Measurements from ENCODE around the gene PCYT1A.
"Not testable (repeated sequence)": the region's sequence is repeated elsewhere in the genome, so short reads cannot be mapped to it uniquely, and the experiment has no call there.

The PCYT1A gene

DNA sequence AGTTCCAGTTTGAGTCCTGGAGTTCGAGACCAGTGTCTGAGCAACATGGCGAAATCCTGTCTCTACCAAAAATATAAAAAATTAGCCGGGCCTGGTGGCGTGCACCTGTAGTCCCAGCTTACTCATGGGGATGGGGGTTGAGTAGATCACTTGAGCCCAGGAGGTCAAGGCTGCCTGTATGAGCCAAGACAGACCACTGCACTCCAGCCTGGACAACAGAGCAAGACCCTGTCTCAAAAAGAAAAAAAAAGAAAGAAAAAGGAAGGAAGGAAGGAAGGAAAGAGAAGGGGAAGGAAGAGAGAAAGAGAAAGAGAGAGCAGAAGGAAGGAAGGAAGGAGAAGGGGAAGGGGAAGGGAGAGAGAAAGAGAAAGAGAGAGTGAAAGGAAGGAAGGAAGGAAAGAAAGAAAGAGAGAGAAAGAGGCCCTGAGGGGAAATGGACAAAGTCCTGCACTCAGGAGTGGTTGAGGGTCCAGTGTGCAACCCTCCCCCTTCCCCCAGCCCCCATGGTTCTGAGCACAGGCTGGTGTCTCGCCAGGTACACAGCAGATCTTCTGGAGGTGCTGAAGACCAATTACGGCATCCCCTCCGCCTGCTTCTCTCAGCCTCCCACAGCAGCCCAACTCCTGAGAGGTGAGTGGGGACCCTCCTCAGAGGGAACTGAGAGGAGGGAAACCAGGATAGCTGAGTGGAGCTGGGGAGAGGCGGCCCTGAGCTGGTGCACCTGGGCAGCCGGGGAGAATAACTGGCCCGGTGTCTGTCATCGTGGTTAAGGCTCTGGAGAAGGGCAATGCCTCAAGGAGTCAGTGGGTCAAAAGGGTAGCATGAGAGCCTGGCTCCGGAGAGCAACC, 70.0 kb downstream of the PCYT1A start:
- TF ChIP-seq, protein P1, sequence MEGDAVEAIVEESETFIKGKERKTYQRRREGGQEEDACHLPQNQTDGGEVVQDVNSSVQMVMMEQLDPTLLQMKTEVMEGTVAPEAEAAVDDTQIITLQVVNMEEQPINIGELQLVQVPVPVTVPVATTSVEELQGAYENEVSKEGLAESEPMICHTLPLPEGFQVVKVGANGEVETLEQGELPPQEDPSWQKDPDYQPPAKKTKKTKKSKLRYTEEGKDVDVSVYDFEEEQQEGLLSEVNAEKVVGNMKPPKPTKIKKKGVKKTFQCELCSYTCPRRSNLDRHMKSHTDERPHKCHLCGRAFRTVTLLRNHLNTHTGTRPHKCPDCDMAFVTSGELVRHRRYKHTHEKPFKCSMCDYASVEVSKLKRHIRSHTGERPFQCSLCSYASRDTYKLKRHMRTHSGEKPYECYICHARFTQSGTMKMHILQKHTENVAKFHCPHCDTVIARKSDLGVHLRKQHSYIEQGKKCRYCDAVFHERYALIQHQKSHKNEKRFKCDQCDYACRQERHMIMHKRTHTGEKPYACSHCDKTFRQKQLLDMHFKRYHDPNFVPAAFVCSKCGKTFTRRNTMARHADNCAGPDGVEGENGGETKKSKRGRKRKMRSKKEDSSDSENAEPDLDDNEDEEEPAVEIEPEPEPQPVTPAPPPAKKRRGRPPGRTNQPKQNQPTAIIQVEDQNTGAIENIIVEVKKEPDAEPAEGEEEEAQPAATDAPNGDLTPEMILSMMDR (IDR thresholded peaks at IDR 0.05; ENCODE audit: extremely low read depth, missing control alignments), result no peak
- DNase-seq (ENCODE audit: low spot score), result no peak

DNA sequence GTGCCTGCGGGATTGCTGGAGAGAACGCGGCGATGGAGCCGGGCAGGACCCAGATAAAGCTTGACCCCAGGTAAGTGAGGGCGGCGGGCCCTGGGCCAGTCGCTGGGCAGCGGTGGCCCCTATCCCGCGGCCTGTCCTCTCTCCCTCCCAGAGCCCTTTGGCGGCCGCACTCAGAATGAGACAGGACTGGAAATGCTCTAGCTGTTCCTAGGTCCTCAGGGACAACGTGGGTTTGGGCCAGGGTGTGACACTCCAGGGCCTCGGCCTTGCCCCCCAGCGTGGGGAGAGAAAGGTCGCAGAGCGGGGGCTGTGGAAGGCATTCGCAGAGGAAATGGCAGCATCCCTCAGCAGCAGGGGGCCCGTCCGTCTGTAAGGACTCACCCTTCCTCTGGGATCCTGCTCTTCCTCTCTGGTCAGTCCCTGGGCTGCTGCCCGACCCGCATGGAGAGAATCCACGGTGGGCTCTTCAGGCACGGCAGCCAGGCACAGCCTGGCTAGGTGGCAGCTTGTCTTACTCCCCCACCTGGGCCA, 70.8 kb downstream of the PCYT1A start:
- no peak for DNase-seq (ENCODE audit: low spot score)
- TF ChIP-seq, protein P1 (IDR thresholded peaks at IDR 0.05; ENCODE audit: extremely low read depth, missing control alignments), result no peak

DNA sequence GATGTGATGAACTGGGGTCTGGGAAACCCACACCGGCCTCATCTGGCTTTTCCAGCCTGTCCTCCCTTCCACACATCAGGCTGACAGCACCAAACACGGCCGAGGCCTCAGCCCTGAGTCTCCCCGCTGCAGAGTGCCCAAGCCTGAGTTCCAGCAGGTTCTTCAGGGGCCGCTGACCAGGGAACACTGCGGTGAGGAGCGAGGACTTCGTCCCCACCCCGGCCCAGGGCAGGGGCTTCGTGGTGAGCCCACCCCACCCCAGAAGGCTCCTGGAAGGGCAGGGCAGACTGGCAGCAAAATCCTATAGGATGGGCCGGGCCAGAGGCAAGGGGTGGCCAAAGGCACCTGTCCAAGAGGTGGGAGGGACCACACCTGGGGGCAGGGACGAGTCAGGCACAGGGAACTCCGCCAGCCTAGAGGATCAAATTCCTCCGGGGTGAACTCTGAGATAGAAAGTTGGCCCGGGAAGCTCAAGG, 71.4 kb downstream of the PCYT1A start, which contains the start of gene SLC51A:
TSS of gene SLC51A (plus strand) at position 446 of the 476 bp plus-strand sequence. CDS start 179 bp downstream, outside the sequence.
- TF ChIP-seq, protein P1 (IDR thresholded peaks at IDR 0.05; ENCODE audit: extremely low read depth, missing control alignments), result no peak
- no peak for DNase-seq (ENCODE audit: low spot score)

DNA sequence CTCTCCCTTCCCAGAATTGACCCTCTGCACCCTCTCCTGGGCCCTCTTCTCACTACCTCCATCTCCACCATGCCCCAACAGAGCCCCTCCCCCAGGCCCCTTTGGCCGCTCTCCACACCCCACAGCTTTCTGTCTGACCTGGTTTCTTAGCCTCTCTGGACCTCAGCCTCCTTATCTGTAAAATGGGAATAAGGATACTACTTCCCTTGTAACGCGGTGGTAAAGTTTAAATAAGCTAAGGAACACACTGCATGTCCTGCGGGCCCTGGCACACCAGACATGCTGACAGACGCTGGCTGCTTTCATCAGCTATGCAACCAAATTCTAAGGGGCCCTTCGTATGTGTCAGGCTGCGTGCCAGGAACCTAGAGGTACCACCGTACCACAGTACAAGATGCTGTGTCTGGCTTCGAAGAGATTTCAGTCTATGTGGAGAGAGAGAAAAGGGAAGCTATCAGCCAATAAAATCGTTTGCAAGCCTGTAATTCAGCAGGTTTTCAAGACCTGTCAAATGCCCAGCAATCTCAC, 72.0 kb downstream of the PCYT1A start:
- TF ChIP-seq, protein P1 (IDR thresholded peaks at IDR 0.05; ENCODE audit: extremely low read depth, missing control alignments), result no peak
- DNase-seq (ENCODE audit: low spot score), result no peak

DNA sequence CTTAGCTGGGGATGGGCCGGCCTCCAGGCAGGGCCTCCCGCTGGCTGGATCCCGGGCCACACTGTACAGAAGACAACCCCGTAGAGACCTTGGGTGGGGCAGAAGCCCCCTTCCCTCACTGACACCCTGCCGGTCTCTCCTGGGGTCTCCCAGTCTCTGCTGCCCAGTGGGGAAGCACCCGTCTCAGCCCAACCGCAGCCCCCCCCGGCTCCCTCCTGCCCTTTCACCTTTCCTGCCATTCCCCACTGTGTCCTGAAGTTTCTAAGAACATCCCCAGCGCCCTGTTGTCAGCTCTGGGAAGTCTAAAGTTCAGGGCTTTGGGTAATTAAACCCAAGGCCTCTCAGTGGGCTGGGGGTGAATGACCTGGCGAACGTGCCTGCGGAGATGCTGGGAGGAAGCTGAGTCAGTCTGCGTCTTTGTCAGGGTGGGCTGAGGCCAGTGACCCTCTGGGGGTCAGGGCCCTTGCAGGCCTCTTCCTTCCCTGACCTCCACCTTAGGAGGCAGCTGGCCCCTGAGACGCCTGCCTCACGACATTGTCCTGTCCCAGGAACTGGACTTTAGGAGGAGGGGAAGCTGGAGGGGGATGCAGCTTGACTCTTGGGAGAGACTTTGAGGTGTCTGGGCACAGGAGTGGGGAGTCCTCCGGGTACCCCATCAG, 72.6 kb downstream of the PCYT1A start:
- DNase-seq (ENCODE audit: low spot score), result no peak
- TF ChIP-seq, protein P1 (IDR thresholded peaks at IDR 0.05; ENCODE audit: extremely low read depth, missing control alignments), result no peak

DNA sequence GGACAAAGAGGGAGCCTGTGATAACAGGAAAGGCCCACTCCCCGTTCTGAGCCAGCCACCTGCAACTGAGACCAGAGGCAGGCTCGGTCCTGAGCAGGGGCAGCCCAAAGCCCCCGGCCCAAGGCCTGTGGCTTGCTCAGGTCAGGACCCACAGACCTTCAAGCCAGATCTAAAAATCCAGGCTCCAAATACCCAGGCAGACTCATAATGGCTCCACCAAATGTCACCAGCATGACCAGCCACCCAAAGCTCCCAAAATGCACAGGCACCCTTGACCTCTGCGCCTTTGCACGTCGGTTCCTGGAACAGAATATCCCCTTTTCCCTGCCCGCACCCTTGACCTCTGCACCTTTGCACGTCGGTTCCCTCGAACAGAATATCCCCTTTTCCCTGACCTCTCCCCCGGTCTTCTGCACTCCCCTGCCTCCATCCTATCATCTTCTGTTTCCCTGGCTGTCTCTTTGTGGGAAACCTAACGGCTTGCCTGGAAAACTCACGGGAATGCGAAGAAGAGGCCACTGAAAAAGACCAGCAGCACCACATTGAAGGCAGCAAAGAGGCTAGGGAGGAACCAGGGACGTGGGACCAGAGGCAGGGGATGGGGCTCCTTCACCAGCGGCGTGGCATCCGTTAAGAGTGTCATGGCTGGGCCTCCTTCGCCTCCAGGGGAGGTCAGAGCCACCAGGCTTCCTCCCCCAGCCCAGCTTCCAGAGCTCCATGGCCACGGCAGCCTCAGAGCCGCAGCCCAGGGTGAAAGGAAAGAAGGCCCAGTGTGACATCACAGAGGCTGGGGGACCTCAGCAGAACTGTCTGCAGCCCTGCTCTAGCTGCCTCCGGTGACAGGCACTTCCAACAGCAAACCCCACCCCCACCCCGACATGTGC, 76.6 kb downstream of the PCYT1A start, which contains the start of gene ZDHHC19:
TSS of gene ZDHHC19 (minus strand) at position 728 of the 884 bp plus-strand sequence. CDS start at position 643, 85 bp downstream.
- DNase-seq (ENCODE audit: low spot score), result no peak
- TF ChIP-seq, protein P1 (IDR thresholded peaks at IDR 0.05; ENCODE audit: extremely low read depth, missing control alignments), result no peak

DNA sequence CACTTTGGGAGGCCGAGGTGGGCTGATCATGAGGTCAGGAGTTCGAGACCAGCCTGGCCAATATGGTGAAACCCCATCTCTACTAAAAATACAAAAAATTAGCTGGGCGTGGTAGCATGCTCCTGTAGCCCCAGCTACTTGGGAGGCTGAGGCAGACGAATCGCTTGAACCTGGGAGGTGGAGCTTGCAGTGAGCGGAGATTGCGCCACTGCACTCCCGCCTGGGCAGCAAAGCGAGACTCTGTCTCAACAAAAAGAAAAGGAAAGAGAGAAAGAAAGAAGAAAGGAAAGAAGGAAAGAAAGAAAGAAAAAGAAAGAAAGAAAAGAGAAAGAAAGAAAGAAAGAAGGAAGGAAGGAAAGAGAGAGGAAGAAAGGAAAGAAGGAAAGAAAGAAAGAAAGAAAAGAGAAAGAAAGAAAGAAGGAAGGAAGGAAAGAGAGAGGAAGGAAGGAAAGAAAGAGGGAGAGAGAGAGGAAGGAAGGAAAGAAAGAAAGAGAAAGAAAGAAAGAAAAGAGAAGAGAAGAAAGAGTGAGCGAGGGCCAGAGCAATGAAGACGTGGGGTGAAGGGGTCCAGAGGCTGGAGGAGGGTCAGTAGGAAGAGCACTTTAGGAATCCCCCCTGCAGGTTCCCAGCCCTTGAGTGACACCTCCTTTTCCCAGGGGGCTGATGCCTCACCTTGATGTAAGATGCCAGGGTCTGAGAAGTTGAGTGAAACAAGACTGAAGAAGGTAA, 77.4 kb downstream of the PCYT1A start:
- DNase-seq (ENCODE audit: low spot score), result not testable (repeated sequence)

Measured in GM20000 (cell line).